ENCODE data around the gene ZNF8. TPM values are rescaled to one million over a fixed set of nuclear protein-coding genes. Genes with fewer than 3 reads are reported as not detected.

The ZNF8 gene
- total RNA-seq, 2 experiments from 2014 or later: 5.2 to 5.8 TPM

GRCh38 chr19:58319241-58319640 lies 40.5 kb downstream of the ZNF8 start:
- CTCF ChIA-PET: no interaction called here

GRCh38 chr19:58325311-58326022 lies 46.7 kb downstream of the ZNF8 start:
- H3K4me3 Mint-ChIP-seq: no peak overlapping the region
- ChIA-PET CTCF (interaction anchor here (1.5 to 1.6 kb wide), 2 partner anchors 14 to 37 kb away, joined by 3 read pairs; partner anchors contain the start of gene ZNF497), POLR2A (interaction anchor here (0.8 to 2.1 kb wide), 3 partner anchors 9 to 22 kb away, joined by 3 to 7 read pairs (median 5); no protein-coding TSS in a partner anchor)
- no peaks in the 10 kb centered on the region for H3K27me3 Mint-ChIP-seq
- peaks cover 4% of the 10 kb centered on the region for H3K36me3 Mint-ChIP-seq (ENCODE audit: low read depth)
- DNase-seq (peak; percentile 30), ATAC-seq (no peak)
- intact Hi-C loops (cut with micrococcal nuclease): no loop called here
- H3K27ac Mint-ChIP-seq: no peak overlapping the region
- no peak for TF ChIP-seq CTCF (IDR thresholded peaks at IDR 0.05)
- H3K4me1 Mint-ChIP-seq (ENCODE audit: low read depth): peaks cover 14% of the 10 kb centered on the region
- H3K9me3 Mint-ChIP-seq: no peaks in the 10 kb centered on the region

More at GRCh38 chr19:58319241-58319640, 40.5 kb downstream of the ZNF8 start:
- POLR2A ChIA-PET: interaction anchor here (0.6 to 0.8 kb wide), 2 partner anchors 10 to 119 kb away, joined by 3 read pairs; no protein-coding TSS in a partner anchor
- intact Hi-C loops (cut with micrococcal nuclease): no loop called here
- H3K9me3 Mint-ChIP-seq: no peaks in the 10 kb centered on the region
- TF ChIP-seq CTCF (IDR thresholded peaks at IDR 0.05): no peak
- no peak for DNase-seq
- H3K27me3 Mint-ChIP-seq: no peaks in the 10 kb centered on the region
- H3K27ac Mint-ChIP-seq: no peak overlapping the region
- H3K4me3 Mint-ChIP-seq: no peak overlapping the region
- peaks cover 22% of the 10 kb centered on the region for H3K36me3 Mint-ChIP-seq (ENCODE audit: low read depth)
- no peak for ATAC-seq
- no peaks in the 10 kb centered on the region for H3K4me1 Mint-ChIP-seq (ENCODE audit: low read depth)

- CTCF ChIA-PET: interaction anchor here (0.8 to 1.6 kb wide), 5 partner anchors 12 to 36 kb away, joined by 3 read pairs; partner anchors contain the start of gene ZNF497
- no peak overlapping the region for H3K4me3 Mint-ChIP-seq
These were observed 47.8 kb downstream of the ZNF8 start for GRCh38 chr19:58326501-58326913.

GRCh38 chr19:58326914-58327726 lies 48.4 kb downstream of the ZNF8 start, which contains the start of gene ZSCAN22:
Gene ZSCAN22, plus strand, starts transcription at chr19:58326994. Its CDS starts 7,809 bp downstream, at chr19:58334803.
- no peak for TF ChIP-seq CTCF (IDR thresholded peaks at IDR 0.05)
- CTCF ChIA-PET: interaction anchor here (0.8 to 1.6 kb wide), 5 partner anchors 12 to 35 kb away, joined by 3 read pairs; partner anchors contain the start of gene ZNF497
- H3K27me3 Mint-ChIP-seq: no peaks in the 10 kb centered on the region
- intact Hi-C loops (cut with micrococcal nuclease): no loop called here
- H3K27ac Mint-ChIP-seq: no peak within 1 kb of the TSS
- DNase-seq (peak; percentile 97), ATAC-seq (peak; percentile 86)
- peaks cover 14% of the 10 kb centered on the region for H3K4me1 Mint-ChIP-seq (ENCODE audit: low read depth)
- no peaks in the 10 kb centered on the region for H3K9me3 Mint-ChIP-seq
- H3K36me3 Mint-ChIP-seq (ENCODE audit: low read depth): peaks cover 4% of the 10 kb centered on the region
- POLR2A ChIA-PET: interaction anchor here (0.6 to 2.1 kb wide), 6 partner anchors 21 to 192 kb away, joined by 3 to 7 read pairs (median 3); partner anchors contain the start of genes ZBTB45 and ZNF497
- H3K4me3 Mint-ChIP-seq: no peak within 1 kb of the TSS

More at GRCh38 chr19:58326501-58326913, 47.8 kb downstream of the ZNF8 start:
- no peak for DNase-seq
- Mint-ChIP-seq H3K9me3 (no peaks in the 10 kb centered on the region), H3K4me1 (ENCODE audit: low read depth) (peaks cover 14% of the 10 kb centered on the region), H3K27me3 (no peaks in the 10 kb centered on the region), H3K27ac (no peak overlapping the region), H3K36me3 (ENCODE audit: low read depth) (peaks cover 4% of the 10 kb centered on the region)
- ATAC-seq: peak; percentile 49
- intact Hi-C loops (cut with micrococcal nuclease): no loop called here
- POLR2A ChIA-PET: interaction anchor here (0.6 to 2.1 kb wide), 8 partner anchors 10 to 193 kb away, joined by 3 to 7 read pairs (median 3); partner anchors contain the start of genes ZBTB45 and ZNF497
- no peak for TF ChIP-seq CTCF (IDR thresholded peaks at IDR 0.05)

All from activated CD8-positive, alpha-beta T cell treated with anti-CD3 and anti-CD28 coated beads for 36 hours (primary cell).